HepG2 (cell line): ENCODE measurements around the gene TPRN. TPM values are rescaled to one million over a fixed set of nuclear protein-coding genes. Genes with fewer than 3 reads are reported as not detected.

Experiments
- AGO1 ChIP-seq: fragments of 200-400 bp; formaldehyde crosslinking; IDR thresholded peaks from 2 replicates; pipeline ENCODE4 v1.6.1; 2017; ENCODE audit warnings: mild to moderate bottlenecking, low read depth, low read length, moderate library complexity; ENCODE audit not compliant: poor library complexity, severe bottlenecking
- AGO2 ChIP-seq: fragments of 200-400 bp; formaldehyde crosslinking; optimal IDR thresholded peaks from 2 replicates; pipeline ENCODE3; 2017; ENCODE audit warnings: mild to moderate bottlenecking, low read depth, low read length, moderate library complexity
- AKAP8 ChIP-seq: sonication (generic); formaldehyde crosslinking; IDR thresholded peaks from 2 replicates; pipeline ENCODE4 v1.5.1; 2020; ENCODE audit warnings: mild to moderate bottlenecking, missing genetic modification reagents
- ERF ChIP-seq: IDR thresholded peaks from 2 replicates; pipeline ENCODE4 v1.6.1; 2018; ENCODE audit warnings: missing biosample characterization, missing genetic modification reagents
- HOXA3 ChIP-seq: sonication (generic); formaldehyde crosslinking; IDR thresholded peaks from 2 replicates; pipeline ENCODE4 v1.5.0; 2020; ENCODE audit warnings: missing genetic modification reagents
- IRX3 ChIP-seq: sonication (generic); formaldehyde crosslinking; IDR thresholded peaks from 2 replicates; pipeline ENCODE4 v1.8.1; 2023; ENCODE audit warnings: mild to moderate bottlenecking, low read depth, missing genetic modification reagents, borderline replicate concordance
- MIER3 ChIP-seq: IDR thresholded peaks from 2 replicates; pipeline ENCODE4 v1.6.1; 2016; ENCODE audit warnings: missing compliant biosample characterization, borderline replicate concordance
- PAF1 ChIP-seq: IDR thresholded peaks from 2 replicates; pipeline ENCODE4 v1.6.1; 2016; ENCODE audit warnings: missing genetic modification reagents, missing compliant biosample characterization
- SMARCC2 ChIP-seq: fragments of 450-650 bp; IDR thresholded peaks from 2 replicates; pipeline ENCODE4 v1.6.1; 2017; ENCODE audit warnings: antibody characterized with exemption, mild to moderate bottlenecking
- SNRNP70 ChIP-seq: fragments of 200-400 bp; formaldehyde crosslinking; IDR thresholded peaks from 2 replicates; pipeline ENCODE4 v1.6.1; 2017; ENCODE audit warnings: mild to moderate bottlenecking, low read depth, low read length, moderate library complexity
- ZHX1 ChIP-seq: sonication (generic); formaldehyde crosslinking; IDR thresholded peaks from 2 replicates; pipeline ENCODE4 v1.8.1; 2022; ENCODE audit warnings: low read depth, mild to moderate bottlenecking, missing genetic modification reagents
- ZNF143 ChIP-seq: sonication (generic); formaldehyde crosslinking; IDR thresholded peaks from 2 replicates; pipeline ENCODE4 v1.4.0; 2020; ENCODE audit warnings: missing genetic modification reagents
- ZNF350 ChIP-seq: sonication (generic); formaldehyde crosslinking; IDR thresholded peaks from 2 replicates; pipeline ENCODE4 v1.4.0; 2020; ENCODE audit warnings: mild to moderate bottlenecking, low read depth, missing genetic modification reagents, borderline replicate concordance
- ZNF576 ChIP-seq: sonication (generic); formaldehyde crosslinking; IDR thresholded peaks from 2 replicates; pipeline ENCODE4 v1.4.0; 2020; ENCODE audit warnings: mild to moderate bottlenecking, missing genetic modification reagents
- ZNF589 ChIP-seq: sonication (generic); formaldehyde crosslinking; conservative IDR thresholded peaks from 2 replicates; pipeline ENCODE4 v1.8.0; 2022; ENCODE audit warnings: mild to moderate bottlenecking, moderate library complexity, missing genetic modification reagents
- ZNF672 ChIP-seq: sonication (generic); formaldehyde crosslinking; IDR thresholded peaks from 2 replicates; pipeline ENCODE4 v1.8.1; 2022; ENCODE audit warnings: missing genetic modification reagents
- ZNF703 ChIP-seq: sonication (generic); formaldehyde crosslinking; IDR thresholded peaks from 2 replicates; pipeline ENCODE4 v1.5.1; 2020; ENCODE audit warnings: missing genetic modification reagents, mild to moderate bottlenecking, moderate library complexity, borderline replicate concordance
- ZNF776 ChIP-seq: sonication (generic); formaldehyde crosslinking; IDR thresholded peaks from 2 replicates; pipeline ENCODE4 v1.4.0; 2020; ENCODE audit warnings: mild to moderate bottlenecking, missing genetic modification reagents
- polyA plus RNA-seq, 8 experiments: library from polyadenylated mRNA; depleted of rRNA in 3 of 8; stranded (reverse) in 7 of 8; unstranded in 1 of 8; fragments of >200 nt; fragmentation: Illumina TruSeq in 4 of 8; extraction: Trizol in 4 of 8; gene quantifications; 2 replicates each; pipeline versions ENCODE4 v1.2.1 to v1.2.3, GENCODE V29; 2011 to 2016; ENCODE audit warnings: low read depth in 4 of 8, missing spikeins in 1 of 8, mixed read lengths in 1 of 8; ENCODE audit not compliant: insufficient read depth in 1 of 8
- total RNA-seq, 5 experiments: library from RNA; depleted of rRNA; stranded (reverse); fragments of >200 nt; fragmentation: Illumina TruSeq; extraction: Trizol; gene quantifications; 2 replicates each; pipeline ENCODE4 v1.2.3, GENCODE V29; 2016; ENCODE audit warnings: low read depth in 1 of 5

TPRN gene
- total and polyA plus RNA-seq, 2 of the 13 experiments (the other 11 are each of a cell fraction or from before 2014, with no cell fraction given), result 10.1 to 19.2 TPM

GRCh38 chr9:137243626-137244485 lies 43.3 kb upstream of the TPRN start (continued):
- no peak for TF ChIP-seq MIER3 (CRISPR knock-in tag)
- peak; percentile 96 for TF ChIP-seq AGO1
- TF ChIP-seq IRX3 (CRISPR knock-in tag), result 0 out of 2 replicates have a peak, but pooled peaks have one; percentile 52
- TF ChIP-seq ZNF589 (CRISPR knock-in tag), result 0 out of 2 replicates have a peak, but pooled peaks have one; percentile 36
- peak; percentile 48; the same call in 1 of the 2 replicates for TF ChIP-seq ZNF776 (CRISPR knock-in tag)
- no peak for TF ChIP-seq SMARCC2
- TF ChIP-seq AKAP8, result peak; percentile 87
- 0 out of 2 replicates have a peak, but pooled peaks have one; percentile 8 for TF ChIP-seq HOXA3 (CRISPR knock-in tag)
- TF ChIP-seq ZNF143 (CRISPR knock-in tag), result 0 out of 2 replicates have a peak, but pooled peaks have one; percentile 21
- 0 out of 2 replicates have a peak, but pooled peaks have one; percentile 15 for TF ChIP-seq ZNF672 (CRISPR knock-in tag)
- TF ChIP-seq PAF1, result peak; percentile 88; the same call in 1 of the 2 replicates
- peak; percentile 63; the same call in 1 of the 2 replicates for TF ChIP-seq ZNF350
- TF ChIP-seq ZNF703, result no peak
- 0 out of 2 replicates have a peak, but pooled peaks have one; percentile 70 for TF ChIP-seq ZNF576 (CRISPR knock-in tag)
- TF ChIP-seq AGO2, result peak; percentile 96
- TF ChIP-seq ZHX1 (CRISPR knock-in tag), result no peak
- no peak for TF ChIP-seq SNRNP70
- TF ChIP-seq ERF (CRISPR knock-in tag), result 0 out of 2 replicates have a peak, but pooled peaks have one; percentile 10
